CD4-positive, alpha-beta T cell treated with Interferon gamma for 1 hour (primary cell): ENCODE data around the gene MAD2L1BP.
"Not testable (repeated sequence)": the region's sequence is repeated elsewhere in the genome, so short reads cannot be mapped to it uniquely, and the experiment has no call there.

Source experiments
- DNase-seq: peaks from one replicate; pipeline ENCODE4 v3.0.0-alpha.2; 2020

The MAD2L1BP gene

GRCh38 chr6:43627008-43627825 lies 8.4 kb upstream of the MAD2L1BP start:
- DNase-seq = peak; percentile 53

DNA sequence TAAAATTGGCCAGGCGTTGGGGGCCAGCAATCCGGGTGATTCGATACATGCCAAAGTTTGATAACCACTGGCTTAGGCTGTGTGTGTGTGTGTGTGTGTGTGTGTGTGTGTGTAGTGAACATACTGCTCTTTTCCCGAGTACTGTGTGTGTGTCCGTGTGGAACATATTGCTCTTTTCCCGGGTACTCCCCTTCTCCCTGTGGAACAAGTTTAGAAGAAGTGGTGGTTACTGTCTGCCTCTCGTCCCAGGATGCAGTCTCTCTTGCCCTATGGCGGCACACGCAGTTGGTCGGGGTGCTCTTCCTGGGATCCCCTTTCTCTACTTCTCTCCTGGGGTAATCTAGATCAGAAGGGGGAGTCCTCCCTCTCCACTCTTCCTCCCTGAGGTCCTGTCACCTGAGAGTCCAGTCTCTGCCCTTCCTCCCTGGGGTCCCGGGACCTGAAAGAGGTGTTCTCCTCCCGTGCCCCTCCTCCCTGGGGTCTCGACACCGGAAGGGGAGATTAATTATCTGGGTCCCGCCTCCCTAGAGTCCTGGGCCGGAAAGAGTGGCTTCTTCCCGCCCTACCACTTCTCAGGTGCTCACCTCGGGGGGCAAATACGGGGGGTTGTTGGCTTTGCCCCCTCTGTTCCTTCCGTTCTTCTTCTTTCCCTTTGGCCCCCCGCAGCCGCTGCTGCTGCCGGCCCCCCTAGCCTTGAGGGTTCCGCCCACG lies 7.1 kb upstream of the MAD2L1BP start:
- peak; percentile 44 for DNase-seq

DNA sequence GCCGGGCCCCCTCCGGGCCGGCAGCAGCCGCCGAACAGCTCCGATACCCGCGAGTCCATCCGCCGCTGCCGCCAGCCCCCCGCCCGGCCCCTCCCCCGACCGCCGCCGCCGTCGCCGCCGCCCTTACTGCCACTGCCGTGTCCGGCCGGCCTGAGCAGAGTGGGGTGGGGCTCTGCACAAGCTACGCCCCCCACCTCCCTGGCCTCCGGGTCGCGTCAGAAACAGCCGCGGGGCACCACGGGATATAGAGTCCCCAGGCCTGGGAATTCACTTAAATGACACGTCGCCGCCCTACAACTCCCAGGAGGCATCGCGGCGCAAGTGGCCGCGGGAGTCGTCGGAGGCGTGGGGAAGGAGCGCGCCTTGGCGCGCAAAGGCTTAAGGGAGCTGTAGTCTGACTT lies 6.5 kb upstream of the MAD2L1BP start, which contains the start of gene GTPBP2:
GTPBP2 (minus strand) TSS at position 161 of the 401 bp plus-strand sequence; CDS start at position 59, 102 bp downstream.
- DNase-seq = peak; percentile 96

DNA sequence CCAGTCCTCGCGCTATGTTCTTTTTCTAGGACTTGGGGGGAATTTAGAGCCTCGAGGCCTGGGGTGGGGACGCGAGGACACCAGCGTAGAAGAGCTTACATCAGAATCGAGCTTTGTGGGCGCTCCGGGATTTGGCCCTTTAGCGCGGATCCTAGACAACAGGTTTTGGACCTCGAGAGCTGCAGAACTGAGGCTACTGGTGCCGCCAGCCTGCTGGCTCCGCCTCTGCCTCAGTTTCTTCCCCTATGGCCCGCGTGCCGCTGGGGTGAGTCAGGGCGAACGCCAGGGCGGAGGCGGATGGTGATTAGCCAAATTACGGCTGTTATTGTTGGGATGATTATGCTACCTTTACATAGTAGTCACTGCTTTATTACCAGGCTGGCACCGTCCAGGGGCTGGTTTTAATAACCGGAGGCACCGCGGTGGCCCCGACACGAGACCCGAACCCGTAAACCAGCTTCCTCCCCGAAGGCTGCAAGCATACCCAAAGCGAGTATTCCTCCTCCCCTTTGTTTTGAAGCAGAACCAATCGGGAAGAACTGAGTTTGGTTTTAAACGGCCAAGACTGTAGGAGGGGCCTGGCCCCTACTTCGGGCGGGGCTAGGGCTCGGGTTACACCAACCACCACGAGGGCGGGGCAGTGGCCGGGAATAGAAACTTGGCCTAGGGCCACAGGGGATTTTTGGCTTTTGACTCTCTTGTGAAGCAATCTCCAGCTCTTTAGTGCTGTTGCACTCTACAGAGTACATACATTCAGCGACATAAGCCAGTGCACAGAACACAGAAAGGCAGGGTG lies 5.9 kb upstream of the MAD2L1BP start:
- peak; percentile 92 for DNase-seq

DNA sequence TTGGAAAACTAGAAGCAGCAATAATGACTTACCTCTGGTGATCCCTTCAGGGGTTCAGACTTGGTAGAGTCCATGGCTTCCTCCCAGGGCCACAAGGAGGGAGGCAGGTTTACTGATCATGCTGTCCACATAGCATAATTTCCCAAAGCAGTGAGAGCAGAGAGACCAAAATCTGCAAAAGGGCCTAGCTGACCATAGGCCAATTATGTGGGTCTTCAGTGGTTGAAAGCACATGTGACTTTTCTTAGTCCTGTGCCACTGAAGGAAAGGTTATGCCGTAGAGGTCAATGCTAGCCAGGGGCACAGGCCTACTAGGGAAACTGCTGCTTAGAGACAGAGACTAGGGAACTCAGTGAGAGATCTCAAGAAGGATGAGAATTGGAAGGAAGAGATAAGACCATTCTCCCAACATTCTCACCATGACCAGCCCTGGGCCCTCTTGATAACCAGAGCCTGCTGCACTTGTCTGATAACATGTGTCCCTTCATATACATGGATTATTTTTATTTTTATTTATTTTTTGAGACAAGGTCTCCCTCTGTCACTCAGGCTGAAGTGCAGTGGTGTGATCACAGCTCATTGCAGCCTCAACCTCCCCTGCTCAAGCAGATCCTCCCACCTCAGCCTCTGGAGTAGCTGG lies 4.5 kb upstream of the MAD2L1BP start:
- DNase-seq = no peak

GRCh38 chr6:43633002-43633401 lies 2.6 kb upstream of the MAD2L1BP start:
- DNase-seq = not testable (repeated sequence)

- no peak for DNase-seq
These were observed 837 bp upstream of the MAD2L1BP start for GRCh38 chr6:43634702-43635303.

DNA sequence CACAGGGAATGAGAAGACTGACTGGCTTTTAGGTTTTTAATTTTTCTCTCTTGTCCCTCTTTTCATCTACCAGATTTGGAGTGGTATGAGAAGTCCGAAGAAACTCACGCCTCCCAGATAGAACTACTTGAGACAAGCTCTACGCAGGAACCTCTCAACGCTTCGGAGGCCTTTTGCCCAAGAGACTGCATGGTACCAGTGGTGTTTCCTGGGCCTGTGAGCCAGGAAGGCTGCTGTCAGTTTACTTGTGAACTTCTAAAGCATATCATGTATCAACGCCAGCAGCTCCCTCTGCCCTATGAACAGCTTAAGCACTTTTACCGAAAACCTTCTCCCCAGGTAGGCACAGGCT lies 644 bp downstream of the MAD2L1BP start:
- DNase-seq = no peak

GRCh38 chr6:43639984-43640800 lies 4.6 kb downstream of the MAD2L1BP start:
- DNase-seq = no peak

DNA sequence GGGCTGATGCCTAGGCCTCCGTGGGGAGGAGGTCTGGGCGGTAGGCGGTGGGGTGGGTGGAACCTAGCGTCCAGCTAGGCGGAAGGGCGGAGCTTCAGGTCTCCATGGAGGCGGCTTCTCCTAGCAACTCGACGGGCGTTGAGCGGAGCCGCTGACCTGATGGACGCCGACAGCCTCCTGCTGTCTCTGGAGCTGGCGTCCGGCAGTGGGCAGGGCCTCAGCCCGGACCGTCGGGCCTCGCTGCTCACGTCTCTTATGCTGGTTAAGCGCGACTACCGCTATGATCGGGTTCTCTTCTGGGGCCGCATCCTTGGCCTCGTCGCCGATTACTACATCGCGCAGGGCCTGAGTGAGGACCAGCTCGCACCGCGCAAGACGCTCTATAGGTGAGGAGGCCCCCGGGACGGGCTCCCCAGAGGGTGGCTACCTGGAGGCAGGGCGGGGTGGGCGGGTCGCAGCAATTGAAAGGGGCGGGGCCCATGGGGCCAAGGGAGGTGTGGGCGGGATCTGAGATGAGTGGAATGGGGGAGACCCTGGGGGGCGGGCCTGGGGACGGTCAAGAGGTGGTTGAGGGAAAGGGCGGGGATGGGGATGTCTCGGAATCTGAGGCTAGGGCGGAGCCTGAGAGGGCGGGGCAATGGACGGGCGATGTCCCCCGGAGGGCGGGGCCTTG lies 9.4 kb downstream of the MAD2L1BP start, which contains the start of gene RSPH9:
RSPH9 (plus strand) TSS at position 97 of the 673 bp plus-strand sequence; CDS start at position 160, 63 bp downstream.
- peak; percentile 68 for DNase-seq

- DNase-seq = no peak
These were observed 9.9 kb downstream of the MAD2L1BP start for GRCh38 chr6:43645613-43645964.

- DNase-seq = no peak
These were observed 12.0 kb downstream of the MAD2L1BP start for GRCh38 chr6:43647613-43648012.

DNA sequence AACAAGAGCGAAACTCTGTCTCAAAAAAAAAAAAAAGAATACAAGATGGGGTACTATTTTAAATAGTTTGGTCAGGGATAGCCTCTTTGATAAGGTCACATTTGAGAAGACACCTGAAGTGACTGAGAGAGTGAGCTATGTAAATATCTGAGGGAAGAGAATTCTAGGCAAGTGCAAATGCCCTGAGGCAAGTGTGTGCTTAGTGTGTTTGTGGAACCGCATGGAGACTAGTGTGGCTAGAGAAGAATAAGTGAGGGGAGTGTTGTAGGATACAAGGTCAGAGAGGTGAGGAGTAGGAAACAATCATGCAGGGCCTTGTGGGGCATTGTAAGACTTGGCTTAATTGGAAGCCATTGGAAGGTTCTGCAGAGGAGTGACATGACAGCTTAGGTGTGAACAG lies 12.6 kb downstream of the MAD2L1BP start:
- no peak for DNase-seq

DNA sequence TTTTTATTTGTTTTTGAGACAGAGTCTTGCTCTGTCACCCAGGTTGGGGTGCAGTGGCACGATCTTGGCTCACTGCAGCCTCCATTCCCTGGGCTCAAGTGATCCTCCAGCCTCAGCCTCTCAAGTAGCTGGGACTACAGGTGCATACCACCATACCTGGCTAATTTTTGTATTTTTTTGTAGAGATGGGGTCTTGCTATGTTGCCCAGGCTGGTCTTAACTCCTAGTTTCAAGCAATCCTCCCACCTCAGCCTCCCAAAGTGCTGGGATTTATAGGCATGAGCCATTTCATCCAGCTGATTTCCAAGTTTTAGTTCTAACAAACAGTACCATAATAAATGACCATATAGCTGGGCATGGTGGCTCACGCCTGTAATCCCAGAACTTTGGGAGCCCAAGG lies 17.2 kb downstream of the MAD2L1BP start:
- DNase-seq = not testable (repeated sequence)

- DNase-seq = no peak
These were observed 21.7 kb downstream of the MAD2L1BP start for GRCh38 chr6:43657221-43657802.

DNA sequence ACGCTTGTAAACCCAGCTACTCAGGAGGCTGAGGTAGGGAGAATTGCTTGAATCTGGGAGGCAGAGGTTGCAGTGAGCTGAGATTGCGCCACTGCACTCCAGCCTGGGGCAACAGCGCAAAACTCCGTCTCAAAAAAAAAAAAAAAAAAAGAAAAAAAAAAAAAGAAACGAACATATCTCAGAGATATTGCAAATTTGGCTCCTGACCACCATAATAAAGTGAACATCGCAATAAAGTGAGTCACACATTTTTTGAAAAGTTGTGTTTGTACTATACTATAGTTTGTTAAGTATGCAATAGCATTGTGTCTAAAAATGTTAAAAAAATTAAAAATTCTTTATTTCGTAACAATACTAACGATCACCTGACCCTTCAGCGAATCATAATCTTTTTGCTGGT lies 22.5 kb downstream of the MAD2L1BP start:
- DNase-seq = no peak

GRCh38 chr6:43662948-43663347 lies 27.3 kb downstream of the MAD2L1BP start:
- not testable (repeated sequence) for DNase-seq

DNA sequence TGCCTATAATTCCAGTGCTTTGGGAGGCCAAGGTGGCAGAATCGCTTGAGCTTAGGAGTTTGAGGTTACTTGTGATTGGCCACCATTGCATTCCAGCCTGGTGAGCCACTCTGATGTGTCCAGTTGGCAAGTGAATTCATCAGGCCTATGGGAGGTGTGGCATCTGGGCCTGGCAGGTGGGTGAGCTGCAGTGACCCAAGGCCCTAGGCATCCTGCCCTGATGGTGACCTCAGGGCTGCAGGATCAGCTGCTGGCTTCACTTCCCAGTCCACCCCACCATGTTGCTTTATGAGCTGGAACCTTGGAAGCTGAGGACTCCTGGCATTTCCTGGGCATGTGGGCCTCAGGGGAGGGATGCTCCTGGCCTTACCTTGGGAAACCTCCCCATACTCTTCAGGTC lies 29.7 kb downstream of the MAD2L1BP start:
- no peak for DNase-seq

GRCh38 chr6:43666196-43666920 lies 30.7 kb downstream of the MAD2L1BP start:
- no peak for DNase-seq
